Testis (tissue), 3 donors: Measurements from ENCODE around the gene TMEM63C. TPM values are rescaled to one million over a fixed set of nuclear protein-coding genes. Genes with fewer than 3 reads are reported as not detected.
A peak's percentile ranks its signal among the peaks of the same experiment; 100 is the strongest.

Source experiments
- DNase-seq: peaks from one replicate; pipeline ENCODE4 v3.0.0-alpha.2; 2019
- H3K27ac ChIP-seq, 2 donors: fragments of 200-600 bp; sonication (generic); one replicate each; pipeline ENCODE4 v1.5.1; 2019
- H3K27me3 ChIP-seq: fragments of 200-600 bp; sonication (generic); one replicate; pipeline ENCODE4 v1.5.1; 2019
- H3K36me3 ChIP-seq: fragments of 200-600 bp; sonication (generic); one replicate; pipeline ENCODE4 v1.5.1; 2017; ENCODE audit warnings: low read depth; ENCODE audit errors: missing control alignments
- H3K4me1 ChIP-seq: fragments of 200-600 bp; sonication (generic); one replicate; pipeline ENCODE4 v1.5.1; 2019
- H3K4me3 ChIP-seq, 2 donors: fragments of 200-600 bp; sonication (generic); one replicate each; pipeline ENCODE4 v1.5.1; 2017 to 2019
- H3K9me3 ChIP-seq: fragments of 200-600 bp; sonication (generic); one replicate; pipeline ENCODE4 v1.5.1; 2017
- CTCF ChIP-seq, 3 experiments: fragments of 450-650 bp in 2 of 3; fragments of 200-600 bp in 1 of 3; sonication (generic) in 1 of 3; IDR thresholded peaks; one replicate each; pipeline ENCODE4 v1.5.1; 2016 to 2019; ENCODE audit warnings: antibody characterized with exemption in 3 of 3, mild to moderate bottlenecking in 2 of 3, moderate library complexity in 1 of 3
- POLR2A ChIP-seq: fragments of 450-650 bp; IDR thresholded peaks from one replicate; pipeline ENCODE4 v1.6.1; 2017; ENCODE audit warnings: antibody characterized with exemption, mild to moderate bottlenecking, moderate library complexity
- WGBS, 2 donors: methylation state at CpG; one replicate each; pipeline ENCODE4 v1.1.5; 2018; 5-methylcytosine and 5-hydroxymethylcytosine counted together
- intact Hi-C: fragments of 100-400 bp; cut with DNase I; formaldehyde crosslinking; loops from one replicate; pipeline ENCODE4 v1.15.1; 2023; ENCODE audit warnings: low total_unique reads
- polyA plus RNA-seq: library from polyadenylated mRNA; stranded (reverse); fragments of 350-450 nt; fragmentation: Illumina TruSeq; extraction: RNeasy Lipid Tissue Mini Kit (QIAGEN cat#74804); gene quantifications from one replicate; pipeline ENCODE4 v1.2.3, GENCODE V29; 2014; ENCODE audit warnings: low read depth, low replicate concordance; ENCODE audit not compliant: insufficient read depth
- total RNA-seq, 2 donors: library from RNA; depleted of rRNA; stranded (reverse); fragments of >200 nt; gene quantifications; one replicate each; pipeline ENCODE4 v1.2.3, GENCODE V29; 2016

The TMEM63C gene
- total and polyA plus RNA-seq, 3 donors from 2014 or later, result 14.1 to 21.0 (median 20.7) TPM

GRCh38 chr14:77257700-77258099 lies 76.1 kb downstream of the TMEM63C start:
- no peak overlapping the region for H3K4me3 ChIP-seq
- H3K4me1 ChIP-seq, result no peaks in the 10 kb centered on the region
- no peaks in the 10 kb centered on the region for H3K9me3 ChIP-seq
- no peak overlapping the region for H3K27ac ChIP-seq
- WGBS, 2 donors, result 93 to 100% methylated on average over 2 to 9 of the region's 10 CpGs
- no peak for DNase-seq
- no peaks in the 10 kb centered on the region for H3K27me3 ChIP-seq
- TF ChIP-seq CTCF (IDR thresholded peaks at IDR 0.05), result no peak
- TF ChIP-seq POLR2A, result no peak
- intact Hi-C loops, result no loop called here
- H3K36me3 ChIP-seq, result no peaks in the 10 kb centered on the region

GRCh38 chr14:77258566-77258965 lies 77.0 kb downstream of the TMEM63C start:
- H3K9me3 ChIP-seq, result no peaks in the 10 kb centered on the region
- H3K4me3 ChIP-seq, result no peak overlapping the region
- intact Hi-C loops, result no loop called here
- 97 to 100% methylated on average over 2 to 5 of the region's 5 CpGs for WGBS, 2 donors
- H3K4me1 ChIP-seq, result no peaks in the 10 kb centered on the region
- H3K27ac ChIP-seq, result no peak overlapping the region
- DNase-seq, result no peak
- H3K36me3 ChIP-seq, result no peaks in the 10 kb centered on the region
- TF ChIP-seq POLR2A, result no peak
- H3K27me3 ChIP-seq, result no peaks in the 10 kb centered on the region

- no peak for TF ChIP-seq CTCF (IDR thresholded peaks at IDR 0.05)
- TF ChIP-seq POLR2A, result no peak
- intact Hi-C loops, result no loop called here
- WGBS, 2 donors, result 59 to 80% methylated on average over 4 to 11 of the region's 11 CpGs
- Histone ChIP-seq H3K27me3 (no peaks in the 10 kb centered on the region), H3K9me3 (no peaks in the 10 kb centered on the region), H3K36me3 (no peaks in the 10 kb centered on the region), H3K27ac (no peak overlapping the region), H3K4me3 (no peak overlapping the region), H3K4me1 (no peaks in the 10 kb centered on the region)
- DNase-seq, result no peak
These were observed 77.6 kb downstream of the TMEM63C start for GRCh38 chr14:77259025-77259715.

GRCh38 chr14:77260199-77260598 lies 78.6 kb downstream of the TMEM63C start:
- intact Hi-C loops, result no loop called here
- no peak overlapping the region for H3K27ac ChIP-seq
- no peaks in the 10 kb centered on the region for H3K36me3 ChIP-seq
- TF ChIP-seq CTCF (IDR thresholded peaks at IDR 0.05) (no peak), POLR2A (no peak)
- H3K9me3 ChIP-seq, result no peaks in the 10 kb centered on the region
- no peaks in the 10 kb centered on the region for H3K27me3 ChIP-seq
- H3K4me1 ChIP-seq, result no peaks in the 10 kb centered on the region
- DNase-seq, result no peak
- 85 to 95% methylated on average over 6 to 11 of the region's 11 CpGs for WGBS, 2 donors
- no peak overlapping the region for H3K4me3 ChIP-seq

GRCh38 chr14:77260631-77261030 lies 79.0 kb downstream of the TMEM63C start:
- Histone ChIP-seq H3K9me3 (no peaks in the 10 kb centered on the region), H3K4me3 (no peak overlapping the region), H3K27me3 (no peaks in the 10 kb centered on the region), H3K36me3 (no peaks in the 10 kb centered on the region), H3K27ac (no peak overlapping the region), H3K4me1 (no peaks in the 10 kb centered on the region)
- 66 to 80% methylated on average over 5 to 8 of the region's 10 CpGs for WGBS, 2 donors
- intact Hi-C loops, result no loop called here
- peak; percentile 40 for DNase-seq
- no peak for TF ChIP-seq CTCF (IDR thresholded peaks at IDR 0.05)
- no peak for TF ChIP-seq POLR2A
